GM12878 (cell line): ENCODE data around the gene MLLT3. TPM values are rescaled to one million over a fixed set of nuclear protein-coding genes. Genes with fewer than 3 reads are reported as not detected.

ENCODE experiments used
- ATAC-seq: fragments of 200-7000 bp; cut with Tn5 transposase; 3 replicates; pipeline ENCODE4 v1.9.1; 2020; ENCODE audit warnings: mild to moderate bottlenecking, moderate library complexity
- BruUV-seq: library from RNA; stranded (reverse); fragments of 400-500 nt; replicated peaks from 2 replicates; lab custom pipeline; 2021; lab: Mats Ljungman, UMichigan
- CTCF ChIA-PET: fragments of 300-600 bp; sonication (Branson Sonifier 250); formaldehyde crosslinking; extraction: SDS; loops from one replicate; lab custom pipeline; 2021; ENCODE audit warnings: inconsistent platforms; lab: Yijun Ruan, JAX
- POLR2A ChIA-PET: fragments of 350-600 bp; formaldehyde crosslinking; extraction: SDS; loops from one replicate; lab custom pipeline; 2021; ENCODE audit warnings: inconsistent platforms; lab: Charles Lee
- RAD21 ChIA-PET: fragments of 300-600 bp; sonication (Branson Sonifier 250); formaldehyde crosslinking; loops from one replicate; lab custom pipeline; 2023; ENCODE audit warnings: antibody characterized with exemption; ENCODE audit not compliant: unreplicated experiment; lab: Charles Lee
- SMC1A ChIA-PET: fragments of 300-600 bp; sonication (Branson Sonifier 250); formaldehyde crosslinking; loops from one replicate; lab custom pipeline; 2023; ENCODE audit not compliant: unreplicated experiment, uncharacterized antibody; lab: Charles Lee
- DNase-seq: peaks from one replicate; pipeline ENCODE4 v3.0.0-alpha.2; 2011; ENCODE audit warnings: low read depth, low spot score
- FAIRE-seq: peaks from 3 replicates; lab custom pipeline; 2011; peaks lifted over from hg19 to GRCh38; lab: Jason Lieb, UNC
- H2AFZ ChIP-seq: 2 replicates; pipeline ENCODE4 v1.6.0; 2011; ENCODE audit warnings: low read depth, low read length, control low read depth; ENCODE audit not compliant: control insufficient read depth
- H3K27ac ChIP-seq: 2 replicates; pipeline ENCODE4 v1.5.1; 2011; ENCODE audit warnings: control low read depth; ENCODE audit not compliant: control insufficient read depth, insufficient read depth
- H3K27me3 ChIP-seq, 2 experiments: replicated peaks in 1 of 2; 2 replicates each; pipeline versions ENCODE4 v1.6.0 to v1.6.1; 2011; ENCODE audit warnings: low read length in 1 of 2; ENCODE audit not compliant: control insufficient read depth in 2 of 2, insufficient read depth in 2 of 2
- H3K36me3 ChIP-seq, 2 experiments: 2 replicates each; pipeline ENCODE4 v1.5.1; 2011; ENCODE audit warnings: low read length in 1 of 2; ENCODE audit not compliant: control insufficient read depth in 2 of 2, insufficient read depth in 2 of 2
- H3K4me1 ChIP-seq: 2 replicates; pipeline ENCODE4 v1.6.1; 2011; ENCODE audit warnings: mild to moderate bottlenecking, low read length, moderate library complexity, mixed read lengths; ENCODE audit not compliant: control insufficient read depth, insufficient read depth
- H3K4me2 ChIP-seq: 2 replicates; pipeline ENCODE4 v1.6.0; 2011; ENCODE audit warnings: control low read depth; ENCODE audit not compliant: control insufficient read depth, insufficient read depth
- H3K4me3 ChIP-seq: fragments of 200-600 bp; sonication (generic); 2 replicates; pipeline ENCODE4 v1.5.1; 2016
- H3K79me2 ChIP-seq: 2 replicates; pipeline ENCODE4 v1.6.0; 2011; ENCODE audit warnings: low read length; ENCODE audit not compliant: control insufficient read depth, insufficient read depth
- H3K9ac ChIP-seq: 2 replicates; pipeline ENCODE4 v1.8.0; 2011; ENCODE audit warnings: low read length, control low read depth, mixed read lengths; ENCODE audit not compliant: control insufficient read depth, insufficient read depth
- H3K9me3 ChIP-seq: replicated peaks from 3 replicates; pipeline ENCODE4 v1.5.1; 2011; ENCODE audit warnings: mild to moderate bottlenecking, low read length; ENCODE audit not compliant: control insufficient read depth, insufficient read depth
- H4K20me1 ChIP-seq: 2 replicates; pipeline ENCODE4 v1.6.0; 2011; ENCODE audit not compliant: control insufficient read depth, insufficient read depth
- BACH1 ChIP-seq: fragments of 450-650 bp; IDR thresholded peaks from 2 replicates; pipeline ENCODE4 v1.6.1; 2017; ENCODE audit warnings: mild to moderate bottlenecking, borderline replicate concordance
- CHD4 ChIP-seq: fragments of 200-600 bp; sonication (generic); IDR thresholded peaks from 2 replicates; pipeline ENCODE4 v1.6.1; 2016; ENCODE audit warnings: mild to moderate bottlenecking
- HDAC2 ChIP-seq: fragments of 200-600 bp; sonication (generic); IDR thresholded peaks from 2 replicates; pipeline ENCODE4 v1.6.1; 2017
- HDAC6 ChIP-seq: fragments of 200-600 bp; sonication (generic); IDR thresholded peaks from one replicate; pipeline ENCODE4 v1.8.0; 2017; ENCODE audit warnings: antibody characterized with exemption; ENCODE audit not compliant: unreplicated experiment
- NR2F1 ChIP-seq: fragments of 450-650 bp; conservative IDR thresholded peaks from 2 replicates; pipeline ENCODE4 v1.6.1; 2017; ENCODE audit warnings: mild to moderate bottlenecking
- POLR2A ChIP-seq: IDR thresholded peaks from 2 replicates; pipeline ENCODE4 v1.6.1; 2011; ENCODE audit warnings: low read depth, mild to moderate bottlenecking, low read length
- POU2F2 ChIP-seq: IDR thresholded peaks from 3 replicates; pipeline ENCODE4 v1.6.1; 2011; ENCODE audit warnings: low read depth, mild to moderate bottlenecking, low read length, borderline replicate concordance
- RELA ChIP-seq: fragments of 450-650 bp; IDR thresholded peaks from 2 replicates; pipeline ENCODE4 v1.8.0; 2014; ENCODE audit warnings: borderline replicate concordance; ENCODE audit not compliant: partially characterized antibody
- SIX5 ChIP-seq: IDR thresholded peaks from 2 replicates; pipeline ENCODE4 v1.6.1; 2011; ENCODE audit warnings: mild to moderate bottlenecking, low read depth, low read length, moderate library complexity; ENCODE audit not compliant: severe bottlenecking
- SMARCA5 ChIP-seq: fragments of 450-650 bp; IDR thresholded peaks from 2 replicates; pipeline ENCODE4 v1.6.1; 2017; ENCODE audit warnings: mild to moderate bottlenecking
- SPI1 ChIP-seq: IDR thresholded peaks from 2 replicates; pipeline ENCODE4 v1.6.1; 2011; ENCODE audit warnings: low read depth, mild to moderate bottlenecking, low read length, moderate library complexity, borderline replicate concordance; ENCODE audit not compliant: insufficient read depth
- STAT1 ChIP-seq: fragments of 450-650 bp; conservative IDR thresholded peaks from 2 replicates; pipeline ENCODE4 v1.6.1; 2014; ENCODE audit warnings: antibody characterized with exemption, mild to moderate bottlenecking
- SUPT20H ChIP-seq: IDR thresholded peaks from 2 replicates; pipeline ENCODE4 v1.6.1; 2011; ENCODE audit warnings: low read depth, mild to moderate bottlenecking, low read length, moderate library complexity, borderline replicate concordance; ENCODE audit not compliant: control insufficient read depth
- WGBS: methylation state at CpG from one replicate; pipeline ENCODE4 v1.1.6; 2016; ENCODE audit warnings: low lambda C conversion rate; ENCODE audit not compliant: insufficient replicate concordance, insufficient coverage; ENCODE audit errors: missing lambda C conversion rate; 5-methylcytosine and 5-hydroxymethylcytosine counted together
- in situ Hi-C: fragments of 300-500 bp; cut with MboI; formaldehyde crosslinking; loops from 9 replicates; pipeline ENCODE4 v1.14.3; 2018; ENCODE audit warnings: mixed read lengths
- intact Hi-C: fragments of 100-400 bp; cut with micrococcal nuclease; formaldehyde crosslinking; loops from one replicate; pipeline ENCODE4 v1.14.2; 2022; ENCODE audit not compliant: unreplicated experiment
- polyA plus RNA-seq, 11 experiments: library from polyadenylated mRNA; depleted of rRNA in 4 of 11; unstranded in 6 of 11; stranded (reverse) in 5 of 11; fragments of >200 nt; fragmentation: Nextera tagmentation in 4 of 11; fragmentation: Illumina TruSeq in 1 of 11; extraction: Ambion mirVana in 4 of 11; extraction: Trizol in 1 of 11; gene quantifications; 1 replicate in 1 of 11; 2 replicates in 10 of 11; pipeline versions ENCODE4 v1.2.1 to v1.2.3, GENCODE V29; 2011 to 2016; ENCODE audit warnings: inconsistent platforms in 2 of 11, missing spikeins in 2 of 11, low read depth in 1 of 11
- total RNA-seq, 4 experiments: library from RNA; depleted of rRNA in 3 of 4; stranded (reverse); fragments of >200 nt in 3 of 4; fragmentation: Illumina TruSeq in 1 of 4; extraction: Trizol in 1 of 4; gene quantifications; 2 replicates each; pipeline versions ENCODE4 v1.2.1 to v1.2.3, GENCODE V29; 2013 to 2021
- TF ChIP-seq, protein P1 (sequence below): fragments of 450-650 bp; IDR thresholded peaks from 2 replicates; pipeline ENCODE4 v1.6.1; 2017; ENCODE audit warnings: low read depth, mild to moderate bottlenecking, moderate library complexity
- TF ChIP-seq, protein P2 (sequence below): IDR thresholded peaks from 2 replicates; pipeline ENCODE4 v1.6.1; 2012; ENCODE audit warnings: low read depth, low read length, improper control_type of control experiment
- TF ChIP-seq, protein P3 (sequence below): fragments of 450-650 bp; formaldehyde crosslinking; IDR thresholded peaks from 2 replicates; pipeline ENCODE4 v1.4.0; 2022; ENCODE audit warnings: mild to moderate bottlenecking, moderate library complexity
- TF ChIP-seq, protein P4 (sequence below): IDR thresholded peaks from 2 replicates; pipeline ENCODE4 v1.6.1; 2012; ENCODE audit warnings: low read depth, low read length, improper control_type of control experiment
- TF ChIP-seq, protein P5 (sequence below): IDR thresholded peaks from 2 replicates; pipeline ENCODE4 v1.6.1; 2012; ENCODE audit warnings: low read depth, low read length, improper control_type of control experiment

MLLT3 gene
- total and polyA plus RNA-seq, 10 of the 15 experiments (the other 5 are each of a cell fraction or from before 2014, with no cell fraction given) = 17.7 to 72.3 (median 35.6) TPM

DNA sequence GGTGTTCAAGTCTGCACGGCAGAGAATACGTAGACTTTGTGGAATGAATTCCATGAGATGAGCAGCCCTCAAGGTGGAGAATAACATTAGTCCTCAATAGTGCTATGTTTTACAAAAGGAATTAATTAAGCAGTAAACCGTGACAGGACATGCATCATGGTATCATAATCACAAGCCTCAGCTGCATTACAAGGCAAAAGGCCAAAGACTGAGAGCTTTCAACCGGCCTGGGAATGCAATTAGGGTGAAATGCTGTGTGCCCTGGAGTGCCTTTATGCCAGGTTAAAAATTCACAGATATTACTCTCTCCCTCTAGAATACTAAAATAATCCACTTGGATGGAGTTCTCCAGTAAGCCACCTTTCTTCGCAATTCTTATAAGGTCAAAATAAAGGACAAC lies 270.6 kb downstream of the MLLT3 start:
- POLR2A ChIA-PET = no interaction called here
- WGBS = 96% methylated on average over 5 of the region's 5 CpGs
- ATAC-seq (no peak), DNase-seq (no peak)
- H3K9ac ChIP-seq = no peak overlapping the region
- no peaks in the 10 kb centered on the region; the same call in 1 of the 2 replicates for H3K79me2 ChIP-seq
- intact Hi-C loops = no loop called here
- H4K20me1 ChIP-seq = no peaks in the 10 kb centered on the region
- peaks cover 2 to 13% of the 10 kb centered on the region in 2 experiments; a peak in 3 of 4 replicates for H3K36me3 ChIP-seq
- no peak overlapping the region for H3K27ac ChIP-seq
- SMC1A ChIA-PET = interaction anchor here (0.8 to 1.6 kb wide), 4 partner anchors 8 to 31 kb away, joined by 3 to 4 read pairs (median 4); no protein-coding TSS in a partner anchor
- no TSS peak for BruUV-seq
- RAD21 ChIA-PET = no interaction called here
- peaks cover 28% of the 10 kb centered on the region for H3K4me1 ChIP-seq
- H3K4me3 ChIP-seq = no peak overlapping the region
- CTCF ChIA-PET = no interaction called here
- no peak for TF ChIP-seq SMARCA5
- TF ChIP-seq CHD4 = no peak
- no peak for TF ChIP-seq POLR2A
- TF ChIP-seq, protein P1, sequence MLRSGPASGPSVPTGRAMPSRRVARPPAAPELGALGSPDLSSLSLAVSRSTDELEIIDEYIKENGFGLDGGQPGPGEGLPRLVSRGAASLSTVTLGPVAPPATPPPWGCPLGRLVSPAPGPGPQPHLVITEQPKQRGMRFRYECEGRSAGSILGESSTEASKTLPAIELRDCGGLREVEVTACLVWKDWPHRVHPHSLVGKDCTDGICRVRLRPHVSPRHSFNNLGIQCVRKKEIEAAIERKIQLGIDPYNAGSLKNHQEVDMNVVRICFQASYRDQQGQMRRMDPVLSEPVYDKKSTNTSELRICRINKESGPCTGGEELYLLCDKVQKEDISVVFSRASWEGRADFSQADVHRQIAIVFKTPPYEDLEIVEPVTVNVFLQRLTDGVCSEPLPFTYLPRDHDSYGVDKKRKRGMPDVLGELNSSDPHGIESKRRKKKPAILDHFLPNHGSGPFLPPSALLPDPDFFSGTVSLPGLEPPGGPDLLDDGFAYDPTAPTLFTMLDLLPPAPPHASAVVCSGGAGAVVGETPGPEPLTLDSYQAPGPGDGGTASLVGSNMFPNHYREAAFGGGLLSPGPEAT = no peak
- no peak for TF ChIP-seq NR2F1
- TF ChIP-seq, protein P2, sequence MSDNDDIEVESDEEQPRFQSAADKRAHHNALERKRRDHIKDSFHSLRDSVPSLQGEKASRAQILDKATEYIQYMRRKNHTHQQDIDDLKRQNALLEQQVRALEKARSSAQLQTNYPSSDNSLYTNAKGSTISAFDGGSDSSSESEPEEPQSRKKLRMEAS = no peak
- TF ChIP-seq, protein P3, sequence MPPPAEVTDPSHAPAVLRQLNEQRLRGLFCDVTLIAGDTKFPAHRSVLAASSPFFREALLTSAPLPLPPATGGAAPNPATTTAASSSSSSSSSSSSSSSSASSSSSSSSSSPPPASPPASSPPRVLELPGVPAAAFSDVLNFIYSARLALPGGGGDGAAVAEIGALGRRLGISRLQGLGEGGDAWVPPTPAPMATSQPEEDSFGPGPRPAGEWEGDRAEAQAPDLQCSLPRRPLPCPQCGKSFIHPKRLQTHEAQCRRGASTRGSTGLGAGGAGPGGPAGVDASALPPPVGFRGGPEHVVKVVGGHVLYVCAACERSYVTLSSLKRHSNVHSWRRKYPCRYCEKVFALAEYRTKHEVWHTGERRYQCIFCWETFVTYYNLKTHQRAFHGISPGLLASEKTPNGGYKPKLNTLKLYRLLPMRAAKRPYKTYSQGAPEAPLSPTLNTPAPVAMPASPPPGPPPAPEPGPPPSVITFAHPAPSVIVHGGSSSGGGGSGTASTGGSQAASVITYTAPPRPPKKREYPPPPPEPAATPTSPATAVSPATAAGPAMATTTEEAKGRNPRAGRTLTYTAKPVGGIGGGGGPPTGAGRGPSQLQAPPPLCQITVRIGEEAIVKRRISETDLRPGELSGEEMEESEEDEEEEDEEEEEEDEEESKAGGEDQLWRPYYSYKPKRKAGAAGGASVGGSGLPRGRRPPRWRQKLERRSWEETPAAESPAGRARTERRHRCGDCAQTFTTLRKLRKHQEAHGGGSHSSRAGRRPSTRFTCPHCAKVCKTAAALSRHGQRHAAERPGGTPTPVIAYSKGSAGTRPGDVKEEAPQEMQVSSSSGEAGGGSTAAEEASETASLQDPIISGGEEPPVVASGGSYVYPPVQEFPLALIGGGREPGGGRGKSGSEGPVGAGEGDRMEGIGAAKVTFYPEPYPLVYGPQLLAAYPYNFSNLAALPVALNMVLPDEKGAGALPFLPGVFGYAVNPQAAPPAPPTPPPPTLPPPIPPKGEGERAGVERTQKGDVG (CRISPR knock-in tag) = no peak
- no peak for TF ChIP-seq HDAC2
- TF ChIP-seq, protein P4, sequence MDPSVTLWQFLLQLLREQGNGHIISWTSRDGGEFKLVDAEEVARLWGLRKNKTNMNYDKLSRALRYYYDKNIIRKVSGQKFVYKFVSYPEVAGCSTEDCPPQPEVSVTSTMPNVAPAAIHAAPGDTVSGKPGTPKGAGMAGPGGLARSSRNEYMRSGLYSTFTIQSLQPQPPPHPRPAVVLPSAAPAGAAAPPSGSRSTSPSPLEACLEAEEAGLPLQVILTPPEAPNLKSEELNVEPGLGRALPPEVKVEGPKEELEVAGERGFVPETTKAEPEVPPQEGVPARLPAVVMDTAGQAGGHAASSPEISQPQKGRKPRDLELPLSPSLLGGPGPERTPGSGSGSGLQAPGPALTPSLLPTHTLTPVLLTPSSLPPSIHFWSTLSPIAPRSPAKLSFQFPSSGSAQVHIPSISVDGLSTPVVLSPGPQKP = no peak
- no peak for TF ChIP-seq HDAC6
- TF ChIP-seq, protein P5, sequence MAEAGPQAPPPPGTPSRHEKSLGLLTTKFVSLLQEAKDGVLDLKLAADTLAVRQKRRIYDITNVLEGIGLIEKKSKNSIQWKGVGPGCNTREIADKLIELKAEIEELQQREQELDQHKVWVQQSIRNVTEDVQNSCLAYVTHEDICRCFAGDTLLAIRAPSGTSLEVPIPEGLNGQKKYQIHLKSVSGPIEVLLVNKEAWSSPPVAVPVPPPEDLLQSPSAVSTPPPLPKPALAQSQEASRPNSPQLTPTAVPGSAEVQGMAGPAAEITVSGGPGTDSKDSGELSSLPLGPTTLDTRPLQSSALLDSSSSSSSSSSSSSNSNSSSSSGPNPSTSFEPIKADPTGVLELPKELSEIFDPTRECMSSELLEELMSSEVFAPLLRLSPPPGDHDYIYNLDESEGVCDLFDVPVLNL = no peak
- TF ChIP-seq STAT1 = no peak
- TF ChIP-seq BACH1 = no peak
- no peak for TF ChIP-seq SPI1
- TF ChIP-seq RELA = no peak
- TF ChIP-seq SIX5 = no peak
- TF ChIP-seq SUPT20H = no peak
- TF ChIP-seq POU2F2 = no peak
- TF ChIP-seq, all 136 proteins: peak for 0
- H3K4me2 ChIP-seq = no peak overlapping the region
- FAIRE-seq = no peak
- in situ Hi-C loops = loop anchor here (10.0 to 25.0 kb wide), 2 partner anchors 427 to 761 kb away; no protein-coding TSS in a partner anchor
- no peaks in the 10 kb centered on the region for H3K27me3 ChIP-seq
- H2AFZ ChIP-seq = no peak overlapping the region
- H3K9me3 ChIP-seq = no peaks in the 10 kb centered on the region
